Hematopoietic multipotent progenitor cell (in vitro differentiated cells): Measurements from ENCODE around the gene TTC32. TPM values are rescaled to one million over a fixed set of nuclear protein-coding genes. Genes with fewer than 3 reads are reported as not detected.
"Not testable (repeated sequence)": the region's sequence is repeated elsewhere in the genome, so short reads cannot be mapped to it uniquely, and the experiment has no call there.

Source experiments
- DNase-seq, 3 donors: peaks; one replicate each; pipeline ENCODE4 v3.0.0-alpha.2; 2011 to 2015; ENCODE audit warnings: low read depth in 2 of 3, low spot score in 2 of 3
- total RNA-seq: library from RNA; depleted of rRNA; stranded (reverse); fragments of >200 nt; gene quantifications from one replicate; pipeline ENCODE4 v1.2.3, GENCODE V29; 2012

Gene TTC32
- total RNA-seq, 1 donor = 22.4 TPM

DNA sequence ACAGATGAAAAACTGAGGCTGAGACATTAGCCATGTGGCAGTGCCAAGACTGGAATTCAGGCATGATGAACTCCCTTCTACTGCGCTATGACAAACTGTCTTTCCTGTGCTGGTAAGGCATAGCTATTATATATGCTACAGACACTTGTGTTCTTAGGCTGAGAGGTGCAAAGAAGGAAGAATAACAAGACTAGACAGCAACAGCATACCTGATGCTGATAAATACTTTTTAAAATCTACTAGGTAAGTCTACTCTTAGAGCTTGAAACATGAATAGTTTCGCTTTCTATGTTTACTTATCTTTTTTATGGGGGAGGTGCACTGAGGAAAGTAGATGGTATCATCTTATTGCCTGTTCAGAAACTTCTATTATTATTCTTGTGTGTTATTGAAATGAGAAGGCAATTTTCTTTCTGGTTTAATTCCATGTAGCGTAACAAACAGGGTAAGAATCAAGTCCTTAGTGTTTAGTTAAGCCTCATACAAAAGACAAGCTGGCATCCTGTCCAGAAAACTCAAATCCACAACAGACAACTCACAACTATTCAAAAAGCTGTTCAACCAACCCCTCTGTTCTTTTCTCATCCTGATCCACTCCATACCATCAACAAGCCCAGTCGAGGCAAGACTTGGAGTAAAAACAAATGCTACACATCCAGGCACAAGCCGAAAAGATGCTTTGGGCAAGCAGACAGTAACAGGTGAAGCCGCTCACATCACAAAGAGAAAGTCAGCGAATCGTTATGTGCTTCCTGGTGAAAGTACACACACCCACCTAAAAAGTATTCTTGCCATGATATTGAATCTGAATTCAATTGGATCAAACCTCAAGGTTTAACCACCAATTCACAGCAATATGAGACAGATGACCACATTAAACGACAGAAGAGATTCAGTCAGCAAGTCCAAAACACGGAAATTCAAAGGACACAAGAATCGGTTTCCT, 1.5 kb downstream of the TTC32 start:
- peak in 1 of 3 donors; percentile 32 for DNase-seq

GRCh38 chr2:19898592-19899329, 3.0 kb downstream of the TTC32 start:
- DNase-seq = no peak

GRCh38 chr2:19897623-19898245, 4.0 kb downstream of the TTC32 start:
- DNase-seq = no peak

DNA sequence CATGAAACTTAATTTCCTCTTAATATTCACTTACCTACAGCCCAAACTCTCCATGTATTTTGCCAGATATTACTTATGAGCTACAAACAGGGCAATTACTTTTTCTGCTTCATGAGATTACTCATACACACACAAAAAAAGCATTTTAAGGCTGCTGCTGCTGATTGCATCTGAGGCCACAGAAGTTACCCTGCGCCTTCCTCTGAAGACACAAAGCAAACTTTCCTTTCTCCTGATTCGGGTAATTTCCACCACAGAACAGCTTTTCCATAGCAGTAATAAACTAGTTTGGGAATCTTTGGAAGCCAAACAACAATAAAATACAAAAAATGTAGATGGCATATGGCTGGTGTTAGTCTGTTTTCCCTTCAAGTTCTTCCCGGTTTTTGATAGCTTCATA, 6.2 kb downstream of the TTC32 start:
- no peak for DNase-seq

DNA sequence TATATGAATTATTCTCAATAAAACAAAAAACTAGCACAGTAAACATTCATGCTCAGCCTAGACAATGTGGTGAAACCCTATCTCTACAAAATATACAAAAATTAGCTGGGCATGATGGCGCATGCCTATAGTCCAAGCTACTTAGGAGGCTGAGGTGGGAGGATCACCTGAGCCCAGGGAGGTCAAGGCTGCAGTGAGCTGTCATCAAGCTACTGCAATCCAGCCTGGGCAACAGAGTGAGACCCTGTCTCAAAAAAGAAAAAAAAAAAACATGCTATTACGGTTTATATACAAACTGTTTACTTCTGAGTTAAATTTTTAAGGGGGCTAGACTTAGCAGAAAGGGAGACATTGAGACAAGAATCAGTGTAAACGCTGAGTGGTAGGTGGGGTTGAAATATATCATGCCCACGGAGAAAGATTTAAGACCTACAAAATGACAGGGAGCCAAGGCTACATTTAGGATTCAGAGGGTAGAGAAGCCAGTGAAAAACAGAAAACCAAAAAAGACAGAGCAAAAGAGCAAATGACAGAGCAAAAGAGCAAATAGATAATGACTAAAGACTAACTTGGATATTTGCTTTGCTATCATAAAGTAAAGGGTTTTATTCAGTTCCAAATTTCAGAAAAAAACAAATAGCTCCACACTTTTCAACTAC, 7.5 kb downstream of the TTC32 start:
- DNase-seq = no peak

- DNase-seq = no peak
Measured at GRCh38 chr2:19893520-19894133, 8.2 kb downstream of the TTC32 start.

- peak in 2 of 3 donors; percentile 84 to 93 for DNase-seq
Measured at GRCh38 chr2:19891971-19892370, 9.8 kb downstream of the TTC32 start.

GRCh38 chr2:19890104-19890503, 11.7 kb downstream of the TTC32 start:
- no peak for DNase-seq

DNA sequence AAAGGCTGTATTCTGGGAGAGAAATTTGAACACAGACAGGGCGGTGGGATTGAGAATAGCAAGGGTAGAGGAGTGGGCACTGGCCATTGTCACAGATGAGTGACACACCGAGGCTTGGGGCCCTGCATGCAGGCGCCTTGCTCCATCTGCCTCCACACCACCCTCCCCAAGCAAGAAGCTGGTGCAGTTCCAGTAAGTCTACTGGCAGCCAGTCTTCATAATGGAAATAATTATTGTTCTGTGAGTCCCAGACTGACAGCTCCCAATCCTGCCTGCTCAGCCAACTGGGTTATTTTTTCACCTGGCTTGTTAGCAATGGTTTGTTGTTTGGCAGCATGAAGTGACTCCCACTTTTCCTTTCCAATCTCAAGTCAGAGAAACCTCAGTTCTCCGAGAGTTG, 13.0 kb downstream of the TTC32 start:
- no peak for DNase-seq

DNA sequence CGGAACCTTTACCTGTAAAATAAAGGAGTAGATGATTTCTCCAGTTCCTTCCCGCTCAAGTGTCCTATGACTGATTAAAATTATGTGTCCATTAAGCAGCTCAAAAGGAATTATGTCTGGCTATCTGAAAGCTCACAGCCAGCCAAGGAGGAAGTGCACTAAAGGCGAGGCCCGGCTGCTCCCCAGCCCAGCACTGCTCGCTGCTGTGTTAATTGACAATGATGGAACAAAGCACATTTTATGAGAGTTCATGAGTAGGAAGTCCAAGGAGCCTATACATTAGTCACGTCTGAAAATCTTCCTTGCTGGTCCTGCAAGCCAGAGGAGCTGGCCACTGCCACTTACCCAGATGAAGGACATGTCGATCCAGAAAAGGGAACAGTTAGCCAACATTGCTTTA, 14.3 kb downstream of the TTC32 start:
- DNase-seq = no peak

DNA sequence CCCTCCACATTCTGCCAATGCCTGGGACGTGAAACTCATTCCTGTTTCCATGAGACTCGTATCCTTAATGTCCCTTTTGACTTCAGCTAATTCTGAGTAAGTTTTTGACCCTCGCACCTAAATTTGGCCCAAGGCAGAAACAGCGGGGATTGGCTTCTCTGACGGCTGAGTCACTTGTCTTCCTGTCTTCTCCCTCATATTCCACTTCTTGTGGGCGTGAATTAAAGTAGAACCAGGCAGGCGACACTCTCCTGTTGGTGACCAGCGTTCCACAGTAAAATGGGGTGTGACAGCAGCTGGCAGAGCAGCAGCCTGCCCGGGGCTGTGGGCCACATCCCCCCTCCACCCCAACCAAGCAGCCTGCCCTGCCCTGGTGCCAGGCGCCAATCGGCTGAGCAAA, 15.5 kb downstream of the TTC32 start:
- DNase-seq = no peak

DNA sequence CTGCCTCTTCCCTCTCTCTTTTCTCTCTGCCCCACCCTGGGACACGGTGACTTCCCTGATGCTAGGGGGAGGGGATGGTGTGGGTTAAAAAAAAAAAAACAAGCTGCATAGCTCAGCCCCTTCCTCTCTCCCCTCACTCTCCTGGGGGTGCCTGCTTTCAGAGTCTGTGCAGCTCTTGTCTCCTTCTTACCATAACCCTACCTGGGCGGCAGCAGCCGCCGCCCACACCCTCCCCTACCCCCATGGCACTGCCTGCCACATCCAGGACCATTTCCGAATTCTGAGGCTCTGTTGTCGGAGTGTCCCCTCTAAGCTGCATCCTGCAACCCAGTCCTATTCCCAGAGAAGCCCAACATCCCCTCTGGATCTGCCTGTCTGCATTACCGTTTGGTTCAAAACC, 16.0 kb downstream of the TTC32 start:
- DNase-seq = no peak

GRCh38 chr2:19883971-19884720, 17.6 kb downstream of the TTC32 start:
- DNase-seq = no peak

- no peak for DNase-seq
Measured at GRCh38 chr2:19883486-19883885, 18.3 kb downstream of the TTC32 start.

DNA sequence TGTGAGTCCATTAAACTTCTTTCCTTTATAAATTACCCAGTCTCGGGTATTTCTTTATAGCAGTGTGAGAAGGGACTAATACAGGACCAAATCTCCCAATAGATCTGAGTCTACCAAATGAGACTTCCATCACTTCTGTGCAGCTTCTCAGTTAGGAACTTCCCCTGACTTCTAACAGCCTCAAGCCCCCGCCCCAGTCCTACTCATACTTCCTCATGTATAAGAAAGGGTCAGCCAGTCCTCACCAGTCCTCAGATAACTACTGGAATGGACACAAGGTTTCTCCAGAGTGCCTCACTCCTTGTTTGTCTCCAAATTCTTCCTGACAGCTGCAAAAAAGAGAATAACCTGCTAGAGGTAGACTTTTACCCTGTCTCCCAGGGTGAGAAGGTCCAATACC, 19.5 kb downstream of the TTC32 start:
- DNase-seq = no peak

- DNase-seq = no peak
Measured at GRCh38 chr2:19881908-19882265, 19.9 kb downstream of the TTC32 start.

GRCh38 chr2:19881221-19881907, 20.4 kb downstream of the TTC32 start:
- no peak for DNase-seq

GRCh38 chr2:19880191-19880590, 21.6 kb downstream of the TTC32 start:
- DNase-seq = not testable (repeated sequence)

DNA sequence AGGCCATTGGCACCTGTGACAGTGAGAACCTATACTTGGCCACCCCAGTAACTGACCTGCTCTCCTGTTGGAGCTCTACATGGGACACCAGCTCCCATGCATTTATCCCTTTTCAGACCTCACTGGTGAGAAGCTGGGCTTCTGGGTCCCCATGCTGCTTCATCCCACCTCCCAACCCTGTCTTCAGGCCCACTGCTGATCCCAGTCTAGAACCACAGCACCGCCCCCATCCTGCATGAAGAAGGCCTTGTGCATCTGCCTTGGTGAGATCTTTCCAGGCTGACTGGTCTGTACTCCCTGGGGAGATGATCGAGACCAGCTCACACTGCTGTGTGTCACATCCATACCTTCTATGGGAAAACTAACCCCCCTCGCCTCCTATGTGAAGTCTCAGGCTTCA, 22.7 kb downstream of the TTC32 start:
- no peak for DNase-seq
